MCF 10A (cell line): ENCODE results near the gene MXRA8. TPM values are rescaled to one million over a fixed set of nuclear protein-coding genes. Genes with fewer than 3 reads are reported as not detected.

Experiments used
- BruUV-seq: library from RNA; stranded (reverse); fragments of 400-500 nt; replicated peaks from 2 replicates; lab custom pipeline; 2021; lab: Mats Ljungman, UMichigan
- CTCF ChIA-PET: fragments of 300-600 bp; sonication (Branson Sonifier 250); formaldehyde crosslinking; extraction: SDS; loops from one replicate; lab custom pipeline; 2021; ENCODE audit warnings: antibody characterized with exemption, inconsistent platforms; lab: Yijun Ruan, JAX
- POLR2A ChIA-PET: fragments of 300-600, 350-650 bp; sonication (Branson Sonifier 250); formaldehyde crosslinking; extraction: SDS; loops from one replicate; lab custom pipeline; 2020; ENCODE audit warnings: antibody characterized with exemption, inconsistent platforms; lab: Yijun Ruan, JAX
- DNase-seq: peaks from one replicate; pipeline ENCODE4 v3.0.0-alpha.2; 2018; ENCODE audit not compliant: unreplicated experiment
- H3K27ac Mint-ChIP-seq: one replicate; pipeline ENCODE4 v1.8.0; 2022; ENCODE audit warnings: mild to moderate bottlenecking, low read depth, mixed read lengths; ENCODE audit not compliant: unreplicated experiment
- H3K27me3 Mint-ChIP-seq: one replicate; pipeline ENCODE4 v1.8.0; 2022; ENCODE audit warnings: mixed read lengths; ENCODE audit not compliant: insufficient read depth, unreplicated experiment
- H3K36me3 Mint-ChIP-seq: one replicate; pipeline ENCODE4 v1.8.0; 2022; ENCODE audit warnings: mild to moderate bottlenecking, moderate library complexity, mixed read lengths; ENCODE audit not compliant: insufficient read depth, unreplicated experiment
- H3K4me1 Mint-ChIP-seq: one replicate; pipeline ENCODE4 v1.8.0; 2022; ENCODE audit warnings: mixed read lengths; ENCODE audit not compliant: insufficient read depth, unreplicated experiment
- H3K4me3 Mint-ChIP-seq: one replicate; pipeline ENCODE4 v1.8.0; 2022; ENCODE audit warnings: mild to moderate bottlenecking, moderate library complexity, mixed read lengths; ENCODE audit not compliant: unreplicated experiment
- H3K9me3 Mint-ChIP-seq: one replicate; pipeline ENCODE4 v1.8.0; 2022; ENCODE audit warnings: mixed read lengths; ENCODE audit not compliant: unreplicated experiment
- intact Hi-C: fragments of 100-400 bp; cut with micrococcal nuclease; formaldehyde crosslinking; loops from 2 replicates; pipeline ENCODE4 v1.14.1; 2022
- total RNA-seq: library from RNA; stranded (reverse); gene quantifications from 2 replicates; pipeline ENCODE4 v1.2.3, GENCODE V29; 2022
- TF ChIP-seq, protein P1 (sequence below): fragments of 200-600 bp; IDR thresholded peaks from one replicate; pipeline ENCODE4 v1.8.0; 2022; ENCODE audit warnings: antibody characterized with exemption, mild to moderate bottlenecking; ENCODE audit not compliant: unreplicated experiment

MXRA8 gene
- total RNA-seq, 1 experiment from 2014 or later = not detected

DNA sequence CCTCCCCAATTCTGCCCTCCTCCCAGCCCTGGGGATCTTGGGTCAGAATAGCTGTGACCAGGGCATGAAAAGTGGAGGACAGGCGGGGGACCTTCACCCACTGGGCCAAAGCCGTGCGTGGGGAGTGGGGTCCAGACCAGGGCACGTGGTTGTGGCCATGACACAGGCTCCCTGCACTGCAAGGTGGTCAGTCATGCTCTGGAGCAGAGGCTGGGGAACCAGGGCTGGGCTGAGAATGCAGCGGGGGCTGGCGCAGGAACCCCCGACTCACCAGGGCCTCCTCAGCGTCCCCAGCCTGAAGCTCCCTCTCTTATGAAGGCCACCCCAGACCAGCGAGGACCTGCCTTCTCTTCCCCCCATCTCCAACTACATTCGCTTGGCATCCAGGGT, 11.9 kb downstream of the MXRA8 start:
- H3K27ac Mint-ChIP-seq = peak overlapping the region; percentile 84
- DNase-seq = no peak
- peaks cover 13% of the 10 kb centered on the region for H3K4me1 Mint-ChIP-seq
- H3K27me3 Mint-ChIP-seq = no peaks in the 10 kb centered on the region
- H3K9me3 Mint-ChIP-seq = no peaks in the 10 kb centered on the region
- H3K36me3 Mint-ChIP-seq = peaks cover 17% of the 10 kb centered on the region
- CTCF ChIA-PET = interaction anchor here (0.7 to 1.4 kb wide), 6 partner anchors 25 to 363 kb away, joined by 3 to 7 read pairs (median 4); no protein-coding TSS in a partner anchor
- H3K4me3 Mint-ChIP-seq = peak overlapping the region; percentile 79
- no TSS peak for BruUV-seq
- intact Hi-C loops = no loop called here
- POLR2A ChIA-PET = interaction anchor here (0.6 to 5.7 kb wide), 8 partner anchors 14 to 175 kb away, joined by 3 to 47 read pairs (median 14); partner anchors contain the start of genes AURKAIP1 and CCNL2
- TF ChIP-seq, protein P1, sequence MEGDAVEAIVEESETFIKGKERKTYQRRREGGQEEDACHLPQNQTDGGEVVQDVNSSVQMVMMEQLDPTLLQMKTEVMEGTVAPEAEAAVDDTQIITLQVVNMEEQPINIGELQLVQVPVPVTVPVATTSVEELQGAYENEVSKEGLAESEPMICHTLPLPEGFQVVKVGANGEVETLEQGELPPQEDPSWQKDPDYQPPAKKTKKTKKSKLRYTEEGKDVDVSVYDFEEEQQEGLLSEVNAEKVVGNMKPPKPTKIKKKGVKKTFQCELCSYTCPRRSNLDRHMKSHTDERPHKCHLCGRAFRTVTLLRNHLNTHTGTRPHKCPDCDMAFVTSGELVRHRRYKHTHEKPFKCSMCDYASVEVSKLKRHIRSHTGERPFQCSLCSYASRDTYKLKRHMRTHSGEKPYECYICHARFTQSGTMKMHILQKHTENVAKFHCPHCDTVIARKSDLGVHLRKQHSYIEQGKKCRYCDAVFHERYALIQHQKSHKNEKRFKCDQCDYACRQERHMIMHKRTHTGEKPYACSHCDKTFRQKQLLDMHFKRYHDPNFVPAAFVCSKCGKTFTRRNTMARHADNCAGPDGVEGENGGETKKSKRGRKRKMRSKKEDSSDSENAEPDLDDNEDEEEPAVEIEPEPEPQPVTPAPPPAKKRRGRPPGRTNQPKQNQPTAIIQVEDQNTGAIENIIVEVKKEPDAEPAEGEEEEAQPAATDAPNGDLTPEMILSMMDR = no peak

DNA sequence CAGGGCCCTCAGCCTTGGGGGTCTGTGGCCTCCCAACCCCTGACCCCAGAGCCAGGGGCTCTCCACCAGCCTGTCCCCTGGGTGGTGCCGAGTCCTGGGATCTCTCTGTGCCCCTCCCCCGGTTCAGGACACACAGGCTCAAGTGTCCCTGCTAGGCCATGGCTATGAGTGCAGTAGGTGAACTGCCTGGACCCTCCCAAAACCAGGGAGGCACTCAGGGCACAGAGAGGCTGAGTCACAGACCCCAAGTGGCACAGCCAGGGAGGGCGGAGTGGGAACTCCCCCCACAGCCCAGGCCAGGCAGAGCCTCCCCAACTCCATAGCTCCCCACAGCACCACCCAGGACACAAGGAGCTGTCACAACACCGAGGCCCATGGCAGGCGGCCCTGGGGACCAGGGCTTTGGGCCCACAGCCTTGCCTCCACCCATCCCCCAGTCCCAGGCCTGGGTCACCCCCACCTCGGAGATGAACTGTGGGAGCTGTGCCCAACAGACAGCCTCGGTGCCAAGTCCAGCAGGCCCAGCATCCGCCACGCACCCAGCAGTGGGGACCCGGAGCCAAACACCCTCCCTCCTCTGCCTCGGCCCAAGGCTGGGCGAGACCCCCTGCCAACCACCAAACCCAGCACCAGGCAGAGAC, 12.4 kb downstream of the MXRA8 start:
- ChIA-PET CTCF (interaction anchor here (0.6 to 1.4 kb wide), 7 partner anchors 11 to 223 kb away, joined by 3 to 7 read pairs (median 4); no protein-coding TSS in a partner anchor), POLR2A (interaction anchor here (0.6 to 5.7 kb wide), 7 partner anchors 13 to 63 kb away, joined by 3 to 47 read pairs (median 21); partner anchors contain the start of genes AURKAIP1 and CCNL2)
- H3K4me1 Mint-ChIP-seq = peaks cover 13% of the 10 kb centered on the region
- intact Hi-C loops = no loop called here
- H3K36me3 Mint-ChIP-seq = peaks cover 22% of the 10 kb centered on the region
- no peaks in the 10 kb centered on the region for H3K9me3 Mint-ChIP-seq
- H3K4me3 Mint-ChIP-seq = peak overlapping the region; percentile 79
- TF ChIP-seq, protein P1 = no peak
- peak overlapping the region; percentile 84 for H3K27ac Mint-ChIP-seq
- no TSS peak for BruUV-seq
- DNase-seq = peak; percentile 59
- H3K27me3 Mint-ChIP-seq = no peaks in the 10 kb centered on the region

DNA sequence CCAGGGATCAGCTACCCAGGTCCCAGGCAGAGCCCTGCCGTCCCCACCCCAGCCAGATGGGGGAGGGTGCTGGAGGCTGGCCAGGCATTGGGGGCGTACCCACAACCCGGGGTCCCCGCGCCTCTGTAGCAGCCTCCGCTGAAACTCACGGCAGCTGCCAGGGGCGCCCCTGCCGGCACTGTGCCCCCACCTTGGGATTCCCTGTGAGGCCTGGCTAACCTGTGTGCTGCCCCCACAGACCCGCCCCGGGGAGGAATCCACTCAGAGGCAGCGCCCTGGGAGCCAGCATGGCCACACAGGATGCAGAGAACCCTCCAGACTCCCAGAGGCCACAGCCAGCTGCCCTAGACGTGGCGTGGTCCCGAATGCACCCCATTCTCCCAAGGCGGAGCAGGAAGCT, 13.0 kb downstream of the MXRA8 start:
- Mint-ChIP-seq H3K36me3 (peaks cover 28% of the 10 kb centered on the region), H3K27ac (no peak overlapping the region), H3K9me3 (no peaks in the 10 kb centered on the region), H3K4me3 (peak overlapping the region; percentile 79), H3K4me1 (peaks cover 13% of the 10 kb centered on the region), H3K27me3 (no peaks in the 10 kb centered on the region)
- POLR2A ChIA-PET = interaction anchor here (0.8 to 5.7 kb wide), 4 partner anchors 20 to 54 kb away, joined by 4 to 47 read pairs (median 21); partner anchors contain the start of genes AURKAIP1 and CCNL2
- CTCF ChIA-PET = interaction anchor here (0.6 to 1.4 kb wide), 5 partner anchors 11 to 440 kb away, joined by 3 to 7 read pairs (median 4); no protein-coding TSS in a partner anchor
- intact Hi-C loops = no loop called here
- no TSS peak for BruUV-seq
- TF ChIP-seq, protein P1 = no peak
- no peak for DNase-seq
